ENCODE measurements around the gene PIN1. TPM values are rescaled to one million over a fixed set of nuclear protein-coding genes. Genes with fewer than 3 reads are reported as not detected.
"Not testable (repeated sequence)": the region's sequence is repeated elsewhere in the genome, so short reads cannot be mapped to it uniquely, and the experiment has no call there.

The PIN1 gene
- total RNA-seq, 1 donor from 2014 or later = 87.3 TPM

- Mint-ChIP-seq H3K9me3 (no peaks in the 10 kb centered on the region), H3K4me3 (ENCODE audit: low read depth) (peak within 1 kb of the TSS; percentile 99), H3K27ac (peak within 1 kb of the TSS; percentile 93), H3K27me3 (ENCODE audit: low read depth) (no peaks in the 10 kb centered on the region), H3K36me3 (ENCODE audit: low read depth) (peaks cover 29% of the 10 kb centered on the region), H3K4me1 (ENCODE audit: low read depth) (peaks cover 14% of the 10 kb centered on the region)
- intact Hi-C loops (cut with micrococcal nuclease) = loop anchor here (1.0 kb wide), 1 partner anchor 8 kb away; the partner anchor contains the start of gene FBXL12
- DNase-seq (ENCODE audit: low spot score) = peak; percentile 86
Measured at GRCh38 chr19:9827289-9828238, 7.6 kb upstream of the PIN1 start, which contains the start of gene UBL5. Gene UBL5, plus strand, starts transcription at chr19:9827918. Its CDS starts 420 bp downstream, at chr19:9828338.

GRCh38 chr19:9828551-9829063 is 6.5 kb upstream of the PIN1 start:
- Mint-ChIP-seq H3K4me3 (ENCODE audit: low read depth) (peak overlapping the region; percentile 99), H3K4me1 (ENCODE audit: low read depth) (peaks cover 12% of the 10 kb centered on the region), H3K27me3 (ENCODE audit: low read depth) (no peaks in the 10 kb centered on the region), H3K27ac (peak overlapping the region; percentile 46), H3K36me3 (ENCODE audit: low read depth) (peaks cover 27% of the 10 kb centered on the region), H3K9me3 (no peaks in the 10 kb centered on the region)
- intact Hi-C loops (cut with micrococcal nuclease) = no loop called here
- DNase-seq (ENCODE audit: low spot score) = no peak

- Mint-ChIP-seq H3K4me1 (ENCODE audit: low read depth) (peaks cover 14% of the 10 kb centered on the region), H3K9me3 (no peaks in the 10 kb centered on the region), H3K36me3 (ENCODE audit: low read depth) (peaks cover 26% of the 10 kb centered on the region), H3K27ac (peak overlapping the region; percentile 74), H3K4me3 (ENCODE audit: low read depth) (peak overlapping the region; percentile 90), H3K27me3 (ENCODE audit: low read depth) (no peaks in the 10 kb centered on the region)
- no peak for DNase-seq (ENCODE audit: low spot score)
- intact Hi-C loops (cut with micrococcal nuclease) = no loop called here
Measured at GRCh38 chr19:9834307-9834725, 802 bp upstream of the PIN1 start.

- intact Hi-C loops (cut with micrococcal nuclease) = loop anchor here (1.0 kb wide), 1 partner anchor 79 kb away; no protein-coding TSS in a partner anchor
- DNase-seq (ENCODE audit: low spot score) = no peak
- no peaks in the 10 kb centered on the region for H3K9me3 Mint-ChIP-seq
- peak overlapping the region; percentile 85 for H3K4me3 Mint-ChIP-seq (ENCODE audit: low read depth)
- peaks cover 14% of the 10 kb centered on the region for H3K4me1 Mint-ChIP-seq (ENCODE audit: low read depth)
- H3K27ac Mint-ChIP-seq = peak overlapping the region; percentile 65
- peaks cover 28% of the 10 kb centered on the region for H3K36me3 Mint-ChIP-seq (ENCODE audit: low read depth)
- no peaks in the 10 kb centered on the region for H3K27me3 Mint-ChIP-seq (ENCODE audit: low read depth)
Measured at GRCh38 chr19:9835507-9835949, 410 bp downstream of the PIN1 start.

GRCh38 chr19:9836021-9836420 is 903 bp downstream of the PIN1 start:
- no peak for DNase-seq (ENCODE audit: low spot score)
- H3K4me3 Mint-ChIP-seq (ENCODE audit: low read depth) = peak overlapping the region; percentile 85
- H3K36me3 Mint-ChIP-seq (ENCODE audit: low read depth) = peaks cover 30% of the 10 kb centered on the region
- peak overlapping the region; percentile 65 for H3K27ac Mint-ChIP-seq
- no peaks in the 10 kb centered on the region for H3K27me3 Mint-ChIP-seq (ENCODE audit: low read depth)
- H3K9me3 Mint-ChIP-seq = no peaks in the 10 kb centered on the region
- intact Hi-C loops (cut with micrococcal nuclease) = no loop called here
- H3K4me1 Mint-ChIP-seq (ENCODE audit: low read depth) = peaks cover 14% of the 10 kb centered on the region

GRCh38 chr19:9838324-9838723 is 3.2 kb downstream of the PIN1 start:
- no peaks in the 10 kb centered on the region for H3K27me3 Mint-ChIP-seq (ENCODE audit: low read depth)
- H3K27ac Mint-ChIP-seq = no peak overlapping the region
- DNase-seq (ENCODE audit: low spot score) = no peak
- peaks cover 14% of the 10 kb centered on the region for H3K4me1 Mint-ChIP-seq (ENCODE audit: low read depth)
- no peaks in the 10 kb centered on the region for H3K9me3 Mint-ChIP-seq
- peaks cover 53% of the 10 kb centered on the region for H3K36me3 Mint-ChIP-seq (ENCODE audit: low read depth)
- intact Hi-C loops (cut with micrococcal nuclease) = no loop called here
- H3K4me3 Mint-ChIP-seq (ENCODE audit: low read depth) = no peak overlapping the region

GRCh38 chr19:9839415-9839814 is 4.3 kb downstream of the PIN1 start:
- no peaks in the 10 kb centered on the region for H3K9me3 Mint-ChIP-seq
- DNase-seq (ENCODE audit: low spot score) = no peak
- no peak overlapping the region for H3K27ac Mint-ChIP-seq
- H3K4me1 Mint-ChIP-seq (ENCODE audit: low read depth) = peaks cover 12% of the 10 kb centered on the region
- H3K27me3 Mint-ChIP-seq (ENCODE audit: low read depth) = no peaks in the 10 kb centered on the region
- H3K4me3 Mint-ChIP-seq (ENCODE audit: low read depth) = no peak overlapping the region
- intact Hi-C loops (cut with micrococcal nuclease) = no loop called here
- peaks cover 64% of the 10 kb centered on the region for H3K36me3 Mint-ChIP-seq (ENCODE audit: low read depth)

- no peak for DNase-seq (ENCODE audit: low spot score)
- no peaks in the 10 kb centered on the region for H3K9me3 Mint-ChIP-seq
- H3K27ac Mint-ChIP-seq = no peak overlapping the region
- H3K4me3 Mint-ChIP-seq (ENCODE audit: low read depth) = no peak overlapping the region
- intact Hi-C loops (cut with micrococcal nuclease) = no loop called here
- no peaks in the 10 kb centered on the region for H3K4me1 Mint-ChIP-seq (ENCODE audit: low read depth)
- no peaks in the 10 kb centered on the region for H3K27me3 Mint-ChIP-seq (ENCODE audit: low read depth)
- H3K36me3 Mint-ChIP-seq (ENCODE audit: low read depth) = peaks cover 69% of the 10 kb centered on the region
Measured at GRCh38 chr19:9842834-9843625, 7.9 kb downstream of the PIN1 start.

- H3K4me3 Mint-ChIP-seq (ENCODE audit: low read depth); H3K27ac Mint-ChIP-seq; H3K9me3 Mint-ChIP-seq; H3K27me3 Mint-ChIP-seq (ENCODE audit: low read depth); H3K4me1 Mint-ChIP-seq (ENCODE audit: low read depth); DNase-seq (ENCODE audit: low spot score); intact Hi-C loops (cut with micrococcal nuclease): not testable (repeated sequence)
- H3K36me3 Mint-ChIP-seq (ENCODE audit: low read depth) = peaks cover 67% of the 10 kb centered on the region
Measured at GRCh38 chr19:9843626-9844273, 8.6 kb downstream of the PIN1 start.

- no peak overlapping the region for H3K27ac Mint-ChIP-seq
- H3K27me3 Mint-ChIP-seq (ENCODE audit: low read depth) = no peaks in the 10 kb centered on the region
- no peaks in the 10 kb centered on the region for H3K4me1 Mint-ChIP-seq (ENCODE audit: low read depth)
- DNase-seq (ENCODE audit: low spot score) = no peak
- no peak overlapping the region for H3K4me3 Mint-ChIP-seq (ENCODE audit: low read depth)
- peaks cover 39% of the 10 kb centered on the region for H3K36me3 Mint-ChIP-seq (ENCODE audit: low read depth)
- H3K9me3 Mint-ChIP-seq = no peaks in the 10 kb centered on the region
- intact Hi-C loops (cut with micrococcal nuclease) = no loop called here
Measured at GRCh38 chr19:9847087-9847671, 12.1 kb downstream of the PIN1 start.

GRCh38 chr19:9848060-9848459 is 12.9 kb downstream of the PIN1 start:
- H3K36me3 Mint-ChIP-seq (ENCODE audit: low read depth) = peaks cover 36% of the 10 kb centered on the region
- H3K27me3 Mint-ChIP-seq (ENCODE audit: low read depth) = no peaks in the 10 kb centered on the region
- intact Hi-C loops (cut with micrococcal nuclease) = no loop called here
- DNase-seq (ENCODE audit: low spot score) = no peak
- H3K4me3 Mint-ChIP-seq (ENCODE audit: low read depth) = no peak overlapping the region
- H3K27ac Mint-ChIP-seq = no peak overlapping the region
- no peaks in the 10 kb centered on the region for H3K4me1 Mint-ChIP-seq (ENCODE audit: low read depth)
- H3K9me3 Mint-ChIP-seq = no peaks in the 10 kb centered on the region

- H3K4me3 Mint-ChIP-seq (ENCODE audit: low read depth) = no peak overlapping the region
- no peak overlapping the region for H3K27ac Mint-ChIP-seq
- DNase-seq (ENCODE audit: low spot score) = no peak
- intact Hi-C loops (cut with micrococcal nuclease) = no loop called here
- H3K36me3 Mint-ChIP-seq (ENCODE audit: low read depth) = peaks cover 32% of the 10 kb centered on the region
- H3K9me3 Mint-ChIP-seq = no peaks in the 10 kb centered on the region
- H3K4me1 Mint-ChIP-seq (ENCODE audit: low read depth) = no peaks in the 10 kb centered on the region
- H3K27me3 Mint-ChIP-seq (ENCODE audit: low read depth) = no peaks in the 10 kb centered on the region
Measured at GRCh38 chr19:9848762-9849161, 13.6 kb downstream of the PIN1 start.
